HEK293 (cell line): ENCODE results near the gene CBFB.
A peak's percentile ranks its signal among the peaks of the same experiment; 100 is the strongest.

Experiments
- CTCF ChIA-PET: fragments of 350-600 bp; formaldehyde crosslinking; extraction: SDS; loops from one replicate; lab custom pipeline; 2021; ENCODE audit warnings: antibody characterized with exemption; lab: Yijun Ruan, JAX
- POLR2A ChIA-PET: fragments of 300-600 bp; formaldehyde crosslinking; extraction: SDS; loops from one replicate; lab custom pipeline; 2020; ENCODE audit warnings: antibody characterized with exemption, inconsistent platforms; lab: Yijun Ruan, JAX
- H3K27ac ChIP-seq: fragments of 200-500 bp; sonication (Bioruptor generic); 2 replicates; pipeline ENCODE4 v1.5.1; 2014; ENCODE audit warnings: low read depth, low read length, control low read depth, inconsistent platforms; ENCODE audit errors: extremely low read depth
- H3K36me3 ChIP-seq, 2 experiments: fragments of 200-500 bp in 1 of 2; sonication (Bioruptor generic) in 1 of 2; 1 replicate in 1 of 2; 2 replicates in 1 of 2; pipeline ENCODE4 v1.5.1; 2014 to 2017; ENCODE audit warnings: inconsistent platforms in 2 of 2, low read length in 2 of 2; ENCODE audit not compliant: control insufficient read depth in 2 of 2, insufficient read depth in 1 of 2
- H3K4me1 ChIP-seq: fragments of 200-500 bp; sonication (Bioruptor generic); 2 replicates; pipeline ENCODE4 v1.5.1; 2014; ENCODE audit warnings: mild to moderate bottlenecking, low read length, inconsistent platforms; ENCODE audit not compliant: control insufficient read depth, insufficient read depth
- H3K4me3 ChIP-seq: 2 replicates; pipeline ENCODE4 v1.5.1; 2011; ENCODE audit warnings: low read depth, mild to moderate bottlenecking, control low read depth, low read length, moderate library complexity
- H3K9me3 ChIP-seq: fragments of 200-500 bp; sonication (Bioruptor generic); 2 replicates; pipeline ENCODE4 v1.5.1; 2014; ENCODE audit warnings: low read depth, low read length, inconsistent platforms; ENCODE audit not compliant: control insufficient read depth, insufficient read depth
- BCL11B ChIP-seq: fragments of 450-650 bp; formaldehyde crosslinking; IDR thresholded peaks from 2 replicates; pipeline ENCODE4 v1.5.1; 2016; ENCODE audit warnings: low read depth, missing biosample characterization, missing genetic modification characterization
- FEZF1 ChIP-seq: fragments of 450-650 bp; formaldehyde crosslinking; IDR thresholded peaks from 2 replicates; pipeline ENCODE4 v1.5.1; 2016; ENCODE audit warnings: missing biosample characterization, missing genetic modification characterization
- OSR2 ChIP-seq: fragments of 450-650 bp; formaldehyde crosslinking; IDR thresholded peaks from 2 replicates; pipeline ENCODE4 v1.5.1; 2016; ENCODE audit warnings: missing biosample characterization, missing genetic modification characterization
- SCRT1 ChIP-seq: fragments of 450-650 bp; formaldehyde crosslinking; IDR thresholded peaks from 2 replicates; pipeline ENCODE4 v1.5.1; 2016; ENCODE audit warnings: missing biosample characterization, missing genetic modification characterization, borderline replicate concordance
- TCF7L2 ChIP-seq: IDR thresholded peaks from 2 replicates; pipeline ENCODE4 v1.6.1; 2011; ENCODE audit warnings: low read depth, mild to moderate bottlenecking, inconsistent platforms, low read length, moderate library complexity, borderline replicate concordance
- ZEB2 ChIP-seq: fragments of 450-650 bp; formaldehyde crosslinking; IDR thresholded peaks from 2 replicates; pipeline ENCODE4 v1.5.1; 2016; ENCODE audit warnings: missing biosample characterization, missing genetic modification characterization
- ZNF10 ChIP-seq: fragments of 450-650 bp; formaldehyde crosslinking; IDR thresholded peaks from 2 replicates; pipeline ENCODE4 v1.5.1; 2017; ENCODE audit warnings: missing biosample characterization, missing genetic modification characterization
- ZNF140 ChIP-seq: fragments of 450-650 bp; formaldehyde crosslinking; IDR thresholded peaks from 2 replicates; pipeline ENCODE4 v1.5.1; 2016; ENCODE audit warnings: missing biosample characterization, missing genetic modification characterization
- ZNF174 ChIP-seq: fragments of 450-650 bp; formaldehyde crosslinking; IDR thresholded peaks from 2 replicates; pipeline ENCODE4 v1.5.0; 2017; ENCODE audit warnings: missing biosample characterization, mild to moderate bottlenecking, missing genetic modification characterization
- ZNF175 ChIP-seq: fragments of 450-650 bp; formaldehyde crosslinking; IDR thresholded peaks from 2 replicates; pipeline ENCODE4 v1.5.1; 2016; ENCODE audit warnings: missing biosample characterization, missing genetic modification characterization
- ZNF311 ChIP-seq: fragments of 450-650 bp; formaldehyde crosslinking; IDR thresholded peaks from 2 replicates; pipeline ENCODE4 v1.5.1; 2017; ENCODE audit warnings: missing biosample characterization, missing genetic modification characterization, borderline replicate concordance
- ZNF350 ChIP-seq: fragments of 450-650 bp; formaldehyde crosslinking; IDR thresholded peaks from 2 replicates; pipeline ENCODE4 v1.5.0; 2017; ENCODE audit warnings: missing biosample characterization, mild to moderate bottlenecking, missing genetic modification characterization
- ZNF596 ChIP-seq: fragments of 450-650 bp; IDR thresholded peaks from 2 replicates; pipeline ENCODE4 v1.5.0; 2018; ENCODE audit warnings: missing biosample characterization, mild to moderate bottlenecking, missing genetic modification characterization, moderate library complexity
- ZNF660 ChIP-seq: fragments of 450-650 bp; IDR thresholded peaks from 2 replicates; pipeline ENCODE4 v1.5.1; 2018; ENCODE audit warnings: missing biosample characterization, mild to moderate bottlenecking, missing genetic modification characterization
- ZNF707 ChIP-seq: fragments of 450-650 bp; formaldehyde crosslinking; IDR thresholded peaks from 2 replicates; pipeline ENCODE4 v1.5.1; 2016; ENCODE audit warnings: missing biosample characterization, missing genetic modification characterization
- ZNF76 ChIP-seq: fragments of 450-650 bp; formaldehyde crosslinking; IDR thresholded peaks from 2 replicates; pipeline ENCODE4; 2016; ENCODE audit warnings: low read depth, missing biosample characterization, missing genetic modification characterization, borderline replicate concordance
- ZNF776 ChIP-seq: fragments of 450-650 bp; formaldehyde crosslinking; IDR thresholded peaks from 2 replicates; pipeline ENCODE4 v1.5.0; 2017; ENCODE audit warnings: missing biosample characterization, missing genetic modification characterization, borderline replicate concordance
- TF ChIP-seq, protein P1 (sequence below): fragments of 450-650 bp; formaldehyde crosslinking; IDR thresholded peaks from 2 replicates; pipeline ENCODE4 v1.5.1; 2016; ENCODE audit warnings: missing biosample characterization, missing genetic modification characterization
- TF ChIP-seq, protein P2 (sequence below): fragments of 450-650 bp; formaldehyde crosslinking; IDR thresholded peaks from 2 replicates; pipeline ENCODE4 v1.5.1; 2016; ENCODE audit warnings: missing biosample characterization, missing genetic modification characterization

The CBFB gene

DNA sequence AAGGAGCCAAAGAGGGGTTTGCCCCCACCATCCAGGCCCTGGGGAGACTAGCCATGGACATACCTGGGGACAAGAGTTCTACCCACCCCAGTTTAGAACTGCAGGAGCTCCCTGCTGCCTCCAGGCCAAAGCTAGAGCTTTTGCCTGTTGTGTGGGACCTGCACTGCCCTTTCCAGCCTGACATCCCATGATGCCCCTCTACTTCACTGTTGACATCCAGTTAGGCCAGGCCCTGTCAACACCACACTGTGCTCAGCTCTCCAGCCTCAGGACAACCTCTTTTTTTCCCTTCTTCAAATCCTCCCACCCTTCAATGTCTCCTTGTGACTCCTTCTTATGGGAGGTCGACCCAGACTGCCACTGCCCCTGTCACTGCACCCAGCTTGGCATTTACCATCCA lies 19.8 kb upstream of the CBFB start:
- Histone ChIP-seq H3K9me3 (no peaks in the 10 kb centered on the region), H3K27ac (no peak overlapping the region), H3K36me3 (no peaks in the 10 kb centered on the region), H3K4me1 (no peaks in the 10 kb centered on the region; the same call in 1 of the 2 replicates), H3K4me3 (no peak overlapping the region)
- TF ChIP-seq ZNF776 (tag by site-specific recombination) (peak; percentile 20; the same call in 1 of the 2 replicates), ZNF10 (peak; percentile 42; the same call in 1 of the 2 replicates), FEZF1 (tag by site-specific recombination) (no peak), ZNF596 (tag by site-specific recombination) (no peak)
- POLR2A ChIA-PET, result no interaction called here
- CTCF ChIA-PET, result interaction anchor here (0.8 to 1.7 kb wide), 4 partner anchors 8 to 136 kb away, joined by 3 to 10 read pairs (median 6); partner anchors contain the start of gene CES3

GRCh38 chr16:67011274-67011673 lies 17.7 kb upstream of the CBFB start:
- Histone ChIP-seq H3K36me3 (no peaks in the 10 kb centered on the region), H3K27ac (no peak overlapping the region), H3K9me3 (no peaks in the 10 kb centered on the region)
- TF ChIP-seq ZNF76 (tag by site-specific recombination) (no peak), ZNF174 (tag by site-specific recombination) (no peak), BCL11B (tag by site-specific recombination) (no peak), ZNF175 (no peak), SCRT1 (tag by site-specific recombination) (no peak), ZNF140 (tag by site-specific recombination) (no peak), OSR2 (no peak), TCF7L2 (no peak), ZNF311 (tag by site-specific recombination) (no peak), ZNF707 (tag by site-specific recombination) (no peak), ZNF350 (no peak), ZEB2 (tag by site-specific recombination) (no peak), ZNF660 (no peak)
- TF ChIP-seq, protein P1, sequence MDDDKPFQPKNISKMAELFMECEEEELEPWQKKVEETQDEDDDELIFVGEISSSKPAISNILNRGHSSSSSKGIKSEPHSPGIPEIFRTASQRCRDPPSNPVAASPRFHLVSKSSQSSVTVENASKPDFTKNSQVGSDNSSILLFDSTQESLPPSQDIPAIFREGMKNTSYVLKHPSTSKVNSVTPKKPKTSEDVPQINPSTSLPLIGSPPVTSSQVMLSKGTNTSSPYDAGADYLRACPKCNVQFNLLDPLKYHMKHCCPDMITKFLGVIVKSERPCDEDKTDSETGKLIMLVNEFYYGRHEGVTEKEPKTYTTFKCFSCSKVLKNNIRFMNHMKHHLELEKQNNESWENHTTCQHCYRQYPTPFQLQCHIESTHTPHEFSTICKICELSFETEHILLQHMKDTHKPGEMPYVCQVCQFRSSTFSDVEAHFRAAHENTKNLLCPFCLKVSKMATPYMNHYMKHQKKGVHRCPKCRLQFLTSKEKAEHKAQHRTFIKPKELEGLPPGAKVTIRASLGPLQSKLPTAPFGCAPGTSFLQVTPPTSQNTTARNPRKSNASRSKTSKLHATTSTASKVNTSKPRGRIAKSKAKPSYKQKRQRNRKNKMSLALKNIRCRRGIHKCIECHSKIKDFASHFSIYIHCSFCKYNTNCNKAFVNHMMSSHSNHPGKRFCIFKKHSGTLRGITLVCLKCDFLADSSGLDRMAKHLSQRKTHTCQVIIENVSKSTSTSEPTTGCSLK (tag by site-specific recombination), result no peak
- TF ChIP-seq, protein P2, sequence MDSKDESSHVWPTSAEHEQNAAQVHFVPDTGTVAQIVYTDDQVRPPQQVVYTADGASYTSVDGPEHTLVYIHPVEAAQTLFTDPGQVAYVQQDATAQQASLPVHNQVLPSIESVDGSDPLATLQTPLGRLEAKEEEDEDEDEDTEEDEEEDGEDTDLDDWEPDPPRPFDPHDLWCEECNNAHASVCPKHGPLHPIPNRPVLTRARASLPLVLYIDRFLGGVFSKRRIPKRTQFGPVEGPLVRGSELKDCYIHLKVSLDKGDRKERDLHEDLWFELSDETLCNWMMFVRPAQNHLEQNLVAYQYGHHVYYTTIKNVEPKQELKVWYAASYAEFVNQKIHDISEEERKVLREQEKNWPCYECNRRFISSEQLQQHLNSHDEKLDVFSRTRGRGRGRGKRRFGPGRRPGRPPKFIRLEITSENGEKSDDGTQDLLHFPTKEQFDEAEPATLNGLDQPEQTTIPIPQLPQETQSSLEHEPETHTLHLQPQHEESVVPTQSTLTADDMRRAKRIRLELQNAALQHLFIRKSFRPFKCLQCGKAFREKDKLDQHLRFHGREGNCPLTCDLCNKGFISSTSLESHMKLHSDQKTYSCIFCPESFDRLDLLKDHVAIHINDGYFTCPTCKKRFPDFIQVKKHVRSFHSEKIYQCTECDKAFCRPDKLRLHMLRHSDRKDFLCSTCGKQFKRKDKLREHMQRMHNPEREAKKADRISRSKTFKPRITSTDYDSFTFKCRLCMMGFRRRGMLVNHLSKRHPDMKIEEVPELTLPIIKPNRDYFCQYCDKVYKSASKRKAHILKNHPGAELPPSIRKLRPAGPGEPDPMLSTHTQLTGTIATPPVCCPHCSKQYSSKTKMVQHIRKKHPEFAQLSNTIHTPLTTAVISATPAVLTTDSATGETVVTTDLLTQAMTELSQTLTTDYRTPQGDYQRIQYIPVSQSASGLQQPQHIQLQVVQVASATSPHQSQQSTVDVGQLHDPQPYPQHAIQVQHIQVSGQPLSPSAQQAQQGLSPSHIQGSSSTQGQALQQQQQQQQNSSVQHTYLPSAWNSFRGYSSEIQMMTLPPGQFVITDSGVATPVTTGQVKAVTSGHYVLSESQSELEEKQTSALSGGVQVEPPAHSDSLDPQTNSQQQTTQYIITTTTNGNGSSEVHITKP (tag by site-specific recombination), result no peak
- TF ChIP-seq, all 188 proteins: peak for 0
- H3K4me3 ChIP-seq, result no peak overlapping the region
- H3K4me1 ChIP-seq, result no peaks in the 10 kb centered on the region; the same call in 1 of the 2 replicates
- CTCF ChIA-PET, result interaction anchor here (0.7 to 13.3 kb wide), 3 partner anchors 20 to 144 kb away, joined by 3 to 155 read pairs (median 5); no protein-coding TSS in a partner anchor
- POLR2A ChIA-PET, result no interaction called here
